ENCODE data around the gene PRKG1.

PRKG1 gene

DNA sequence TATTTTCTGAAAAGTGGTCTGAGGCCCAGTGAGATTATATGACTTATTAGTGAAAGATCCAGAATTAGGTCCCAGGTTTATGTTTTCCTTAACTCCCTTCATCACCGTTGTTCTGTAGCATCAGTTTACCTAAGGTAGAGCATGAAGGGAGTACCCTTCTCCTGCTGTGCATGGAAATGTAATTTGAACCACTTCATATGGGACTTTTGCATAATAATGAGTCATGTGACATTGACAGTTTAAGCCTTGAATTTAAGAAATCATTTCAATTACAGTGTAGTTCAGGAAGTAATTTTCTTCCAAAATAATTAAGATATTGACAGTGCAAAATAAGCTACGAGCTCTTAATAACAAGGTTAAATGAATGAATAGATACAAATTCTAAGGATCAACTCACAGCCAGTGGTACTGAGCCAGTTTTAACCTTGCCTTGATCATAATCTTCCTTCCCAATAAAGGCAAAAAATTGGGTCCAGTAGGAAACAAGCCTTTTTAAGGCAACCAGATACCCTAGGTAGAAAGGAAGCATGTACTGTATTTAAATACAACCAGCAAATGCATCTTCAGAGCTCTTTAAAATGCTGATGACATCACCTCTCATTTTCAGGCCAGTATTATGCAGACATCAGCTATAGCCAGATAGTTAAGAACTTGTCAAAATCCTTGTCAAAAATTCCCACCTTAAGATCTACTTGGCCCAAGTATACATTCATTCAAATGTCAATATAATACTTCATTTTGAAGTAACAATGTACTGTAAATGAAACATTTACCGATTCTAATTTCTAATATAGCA, 1191.0 kb downstream of the PRKG1 start:
- Histone ChIP-seq H4K20me1 (ENCODE audit: low read depth, low read length) (no peaks in the 10 kb centered on the region), H2AFZ (ENCODE audit: low read depth, low read length, severe bottlenecking) (no peak overlapping the region), H3F3A (ENCODE audit: insufficient read depth) (no peaks in the 10 kb centered on the region), H3K27me3 (ENCODE audit: low read length) (no peaks in the 10 kb centered on the region), H3K4me3 (ENCODE audit: insufficient read depth, low read length, poor library complexity, severe bottlenecking) (no peak overlapping the region), H3K9me2 (replicated peaks; ENCODE audit: insufficient read depth, low read length) (no peaks in the 10 kb centered on the region), H3K36me3 (ENCODE audit: low read length) (no peaks in the 10 kb centered on the region), H3K4me2 (ENCODE audit: low read depth, low read length, poor library complexity, severe bottlenecking) (no peak overlapping the region), H3K9ac (ENCODE audit: low read length) (no peak overlapping the region), H3K27ac (ENCODE audit: low read depth, low read length) (no peak overlapping the region), H3K79me2 (ENCODE audit: insufficient read depth, low read length) (no peaks in the 10 kb centered on the region), H3K9me3 (ENCODE audit: insufficient read depth, low read length) (no peaks in the 10 kb centered on the region)
- TF ChIP-seq EZH2phosphoT487 (conservative IDR thresholded peaks at IDR 0.05; ENCODE audit: low read length) = no peak
- TF ChIP-seq, protein P1, sequence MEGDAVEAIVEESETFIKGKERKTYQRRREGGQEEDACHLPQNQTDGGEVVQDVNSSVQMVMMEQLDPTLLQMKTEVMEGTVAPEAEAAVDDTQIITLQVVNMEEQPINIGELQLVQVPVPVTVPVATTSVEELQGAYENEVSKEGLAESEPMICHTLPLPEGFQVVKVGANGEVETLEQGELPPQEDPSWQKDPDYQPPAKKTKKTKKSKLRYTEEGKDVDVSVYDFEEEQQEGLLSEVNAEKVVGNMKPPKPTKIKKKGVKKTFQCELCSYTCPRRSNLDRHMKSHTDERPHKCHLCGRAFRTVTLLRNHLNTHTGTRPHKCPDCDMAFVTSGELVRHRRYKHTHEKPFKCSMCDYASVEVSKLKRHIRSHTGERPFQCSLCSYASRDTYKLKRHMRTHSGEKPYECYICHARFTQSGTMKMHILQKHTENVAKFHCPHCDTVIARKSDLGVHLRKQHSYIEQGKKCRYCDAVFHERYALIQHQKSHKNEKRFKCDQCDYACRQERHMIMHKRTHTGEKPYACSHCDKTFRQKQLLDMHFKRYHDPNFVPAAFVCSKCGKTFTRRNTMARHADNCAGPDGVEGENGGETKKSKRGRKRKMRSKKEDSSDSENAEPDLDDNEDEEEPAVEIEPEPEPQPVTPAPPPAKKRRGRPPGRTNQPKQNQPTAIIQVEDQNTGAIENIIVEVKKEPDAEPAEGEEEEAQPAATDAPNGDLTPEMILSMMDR (IDR thresholded peaks at IDR 0.05; ENCODE audit: insufficient read depth, low read length, poor library complexity, severe bottlenecking) = no peak

DNA sequence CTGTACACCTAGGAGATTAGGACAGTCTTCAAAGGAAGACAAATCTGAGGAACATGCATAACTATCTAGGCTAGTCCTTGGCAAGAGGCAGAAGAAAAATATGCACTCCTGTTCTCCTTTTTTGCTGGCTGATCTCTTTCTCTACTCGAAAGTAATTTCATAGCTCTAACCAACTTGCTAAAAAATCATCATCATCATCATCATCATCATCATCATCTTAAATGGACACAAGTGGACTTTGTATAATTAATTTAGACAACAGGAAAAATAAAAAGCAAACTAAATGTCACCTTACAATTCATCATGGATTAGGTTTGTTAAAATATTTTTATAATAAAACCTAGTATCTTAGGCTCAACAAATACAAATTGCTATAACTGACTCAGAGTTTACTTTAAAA, 1192.6 kb downstream of the PRKG1 start:
- Histone ChIP-seq H3K4me3 (ENCODE audit: insufficient read depth, low read length, poor library complexity, severe bottlenecking) (no peak overlapping the region), H2AFZ (ENCODE audit: low read depth, low read length, severe bottlenecking) (no peak overlapping the region), H3K27me3 (ENCODE audit: low read length) (no peaks in the 10 kb centered on the region), H3K9me2 (replicated peaks; ENCODE audit: insufficient read depth, low read length) (no peaks in the 10 kb centered on the region), H3K4me2 (ENCODE audit: low read depth, low read length, poor library complexity, severe bottlenecking) (no peak overlapping the region), H3K36me3 (ENCODE audit: low read length) (no peaks in the 10 kb centered on the region), H3F3A (ENCODE audit: insufficient read depth) (no peaks in the 10 kb centered on the region), H3K9me3 (ENCODE audit: insufficient read depth, low read length) (no peaks in the 10 kb centered on the region), H3K27ac (ENCODE audit: low read depth, low read length) (no peak overlapping the region), H3K79me2 (ENCODE audit: insufficient read depth, low read length) (no peaks in the 10 kb centered on the region), H4K20me1 (ENCODE audit: low read depth, low read length) (no peaks in the 10 kb centered on the region), H3K9ac (ENCODE audit: low read length) (no peak overlapping the region)
- TF ChIP-seq EZH2phosphoT487 (conservative IDR thresholded peaks at IDR 0.05; ENCODE audit: low read length) = no peak
- TF ChIP-seq, protein P1 (IDR thresholded peaks at IDR 0.05; ENCODE audit: insufficient read depth, low read length, poor library complexity, severe bottlenecking) = no peak

DNA sequence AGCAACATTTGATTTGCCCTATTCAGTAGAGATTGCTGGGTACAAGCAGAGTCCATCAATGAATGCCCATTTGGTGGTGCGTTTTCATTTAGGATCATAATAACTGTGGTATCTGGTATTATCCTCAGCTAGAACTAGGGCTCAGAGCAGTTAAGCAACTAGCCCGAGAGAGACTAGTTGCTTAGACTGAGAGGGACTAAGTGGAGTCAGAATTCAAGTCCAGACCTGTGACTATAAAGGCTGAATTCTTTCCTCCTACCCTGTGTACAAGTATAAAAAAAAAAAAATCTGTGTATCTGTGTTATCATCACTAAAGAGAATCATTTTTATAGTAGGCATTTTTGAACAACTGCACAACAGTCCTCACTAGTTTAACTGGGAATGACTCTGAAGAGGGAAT, 1194.5 kb downstream of the PRKG1 start:
- H3K4me3 ChIP-seq (ENCODE audit: insufficient read depth, low read length, poor library complexity, severe bottlenecking) = no peak overlapping the region
- H3K36me3 ChIP-seq (ENCODE audit: low read length) = no peaks in the 10 kb centered on the region
- no peaks in the 10 kb centered on the region for H3K27me3 ChIP-seq (ENCODE audit: low read length)
- H3F3A ChIP-seq (ENCODE audit: insufficient read depth) = no peaks in the 10 kb centered on the region
- H3K79me2 ChIP-seq (ENCODE audit: insufficient read depth, low read length) = no peaks in the 10 kb centered on the region
- no peak overlapping the region for H3K9ac ChIP-seq (ENCODE audit: low read length)
- TF ChIP-seq EZH2phosphoT487 (conservative IDR thresholded peaks at IDR 0.05; ENCODE audit: low read length) = no peak
- TF ChIP-seq, protein P1 (IDR thresholded peaks at IDR 0.05; ENCODE audit: insufficient read depth, low read length, poor library complexity, severe bottlenecking) = no peak
- H3K27ac ChIP-seq (ENCODE audit: low read depth, low read length) = no peak overlapping the region
- H2AFZ ChIP-seq (ENCODE audit: low read depth, low read length, severe bottlenecking) = no peak overlapping the region
- no peak overlapping the region for H3K4me2 ChIP-seq (ENCODE audit: low read depth, low read length, poor library complexity, severe bottlenecking)
- no peaks in the 10 kb centered on the region for H4K20me1 ChIP-seq (ENCODE audit: low read depth, low read length)
- H3K9me2 ChIP-seq (replicated peaks; ENCODE audit: insufficient read depth, low read length) = no peaks in the 10 kb centered on the region
- H3K9me3 ChIP-seq (ENCODE audit: insufficient read depth, low read length) = no peaks in the 10 kb centered on the region
